ENCODE measurements around the gene TPM1. TPM values are rescaled to one million over a fixed set of nuclear protein-coding genes. Genes with fewer than 3 reads are reported as not detected.
"Not testable (repeated sequence)": the region's sequence is repeated elsewhere in the genome, so short reads cannot be mapped to it uniquely, and the experiment has no call there.

The TPM1 gene
- total RNA-seq, 1 donor from 2014 or later, result 106 TPM

DNA sequence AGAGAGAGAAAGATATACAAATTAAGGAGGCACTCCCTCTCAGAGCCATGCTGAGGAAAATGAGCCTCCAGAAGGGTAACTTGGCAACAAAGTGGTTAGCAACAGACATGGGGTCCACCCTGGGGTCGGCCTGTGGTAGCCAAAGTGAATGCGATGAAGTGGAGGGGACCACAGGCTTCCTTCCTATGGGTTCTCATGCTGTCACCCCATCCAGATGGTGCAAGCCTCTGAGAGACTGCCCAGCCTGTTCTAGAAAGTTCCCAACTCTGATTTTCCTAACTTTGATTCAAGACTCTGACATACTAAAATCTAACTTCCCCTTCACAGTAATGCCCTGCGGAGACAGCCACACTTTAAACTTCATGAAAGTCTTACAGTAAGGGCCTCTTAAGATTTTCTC lies 60.9 kb downstream of the TPM1 start:
- Mint-ChIP-seq H3K36me3 (ENCODE audit: low read depth, unreplicated experiment) (no peaks in the 10 kb centered on the region), H3K9me3 (ENCODE audit: unreplicated experiment) (no peaks in the 10 kb centered on the region)

GRCh38 chr15:63104727-63105126 lies 62.2 kb downstream of the TPM1 start:
- H3K4me1 Mint-ChIP-seq (ENCODE audit: unreplicated experiment), result no peaks in the 10 kb centered on the region
- TF ChIP-seq CTCF (IDR thresholded peaks at IDR 0.05; ENCODE audit: unreplicated experiment), result no peak
- H3K4me3 Mint-ChIP-seq (ENCODE audit: unreplicated experiment), result no peak overlapping the region
- H3K36me3 Mint-ChIP-seq (ENCODE audit: low read depth, unreplicated experiment), result no peaks in the 10 kb centered on the region
- H3K9me3 Mint-ChIP-seq (ENCODE audit: unreplicated experiment), result no peaks in the 10 kb centered on the region
- no peaks in the 10 kb centered on the region for H3K27me3 Mint-ChIP-seq (ENCODE audit: unreplicated experiment)
- DNase-seq (ENCODE audit: low spot score), result no peak
- no peak overlapping the region for H3K27ac Mint-ChIP-seq (ENCODE audit: unreplicated experiment)

More for the DNA sequence above, 60.9 kb downstream of the TPM1 start:
- H3K4me3 Mint-ChIP-seq (ENCODE audit: unreplicated experiment), result no peak overlapping the region
- no peaks in the 10 kb centered on the region for H3K4me1 Mint-ChIP-seq (ENCODE audit: unreplicated experiment)
- no peak for DNase-seq (ENCODE audit: low spot score)
- no peak overlapping the region for H3K27ac Mint-ChIP-seq (ENCODE audit: unreplicated experiment)
- TF ChIP-seq CTCF (IDR thresholded peaks at IDR 0.05; ENCODE audit: unreplicated experiment), result no peak
- H3K27me3 Mint-ChIP-seq (ENCODE audit: unreplicated experiment), result no peaks in the 10 kb centered on the region

- DNase-seq (ENCODE audit: low spot score); H3K4me1 Mint-ChIP-seq (ENCODE audit: unreplicated experiment); H3K9me3 Mint-ChIP-seq (ENCODE audit: unreplicated experiment); H3K4me3 Mint-ChIP-seq (ENCODE audit: unreplicated experiment); H3K27me3 Mint-ChIP-seq (ENCODE audit: unreplicated experiment); H3K36me3 Mint-ChIP-seq (ENCODE audit: low read depth, unreplicated experiment); H3K27ac Mint-ChIP-seq (ENCODE audit: unreplicated experiment): not testable (repeated sequence)
Observed at GRCh38 chr15:63105354-63105753, 62.8 kb downstream of the TPM1 start.

GRCh38 chr15:63107895-63108546 lies 65.5 kb downstream of the TPM1 start:
- no peak for TF ChIP-seq CTCF (IDR thresholded peaks at IDR 0.05; ENCODE audit: unreplicated experiment)
- H3K36me3 Mint-ChIP-seq (ENCODE audit: low read depth, unreplicated experiment), result no peaks in the 10 kb centered on the region
- H3K4me1 Mint-ChIP-seq (ENCODE audit: unreplicated experiment), result no peaks in the 10 kb centered on the region
- no peaks in the 10 kb centered on the region for H3K9me3 Mint-ChIP-seq (ENCODE audit: unreplicated experiment)
- H3K27ac Mint-ChIP-seq (ENCODE audit: unreplicated experiment), result no peak overlapping the region
- no peaks in the 10 kb centered on the region for H3K27me3 Mint-ChIP-seq (ENCODE audit: unreplicated experiment)
- no peak for DNase-seq (ENCODE audit: low spot score)
- no peak overlapping the region for H3K4me3 Mint-ChIP-seq (ENCODE audit: unreplicated experiment)

GRCh38 chr15:63109498-63109897 lies 67.0 kb downstream of the TPM1 start:
- Mint-ChIP-seq H3K27me3 (ENCODE audit: unreplicated experiment) (peaks cover 2% of the 10 kb centered on the region), H3K4me1 (ENCODE audit: unreplicated experiment) (no peaks in the 10 kb centered on the region), H3K27ac (ENCODE audit: unreplicated experiment) (no peak overlapping the region), H3K9me3 (ENCODE audit: unreplicated experiment) (no peaks in the 10 kb centered on the region), H3K4me3 (ENCODE audit: unreplicated experiment) (no peak overlapping the region), H3K36me3 (ENCODE audit: low read depth, unreplicated experiment) (no peaks in the 10 kb centered on the region)
- no peak for TF ChIP-seq CTCF (IDR thresholded peaks at IDR 0.05; ENCODE audit: unreplicated experiment)
- DNase-seq (ENCODE audit: low spot score), result no peak

All from endothelial cell (in vitro differentiated cells).